Mesodermal cell (in vitro differentiated cells): Measurements from ENCODE around the gene CCDC200.
"Not testable (repeated sequence)": the region's sequence is repeated elsewhere in the genome, so short reads cannot be mapped to it uniquely, and the experiment has no call there.

Source experiments
- H3K27ac ChIP-seq: 2 replicates; pipeline ENCODE4 v1.7.0; 2013; ENCODE audit warnings: mild to moderate bottlenecking, low read depth, low read length, moderate library complexity; ENCODE audit not compliant: severe bottlenecking
- H3K36me3 ChIP-seq: 2 replicates; pipeline ENCODE4 v1.7.1; 2013; ENCODE audit warnings: mild to moderate bottlenecking, low read length, moderate library complexity; ENCODE audit not compliant: control insufficient read depth, insufficient read depth
- H3K4me1 ChIP-seq: one replicate; pipeline ENCODE4 v1.7.1; 2013; ENCODE audit warnings: mild to moderate bottlenecking, low read length; ENCODE audit not compliant: insufficient read depth, control insufficient read depth, poor library complexity, severe bottlenecking
- H3K4me3 ChIP-seq: 2 replicates; pipeline ENCODE4 v1.7.0; 2013; ENCODE audit warnings: low read length, control low read depth, mild to moderate bottlenecking; ENCODE audit not compliant: insufficient read depth, poor library complexity, severe bottlenecking; ENCODE audit errors: extremely low read depth
- H3K9me3 ChIP-seq: 2 replicates; pipeline ENCODE4 v1.7.1; 2013; ENCODE audit warnings: mild to moderate bottlenecking, low read length, moderate library complexity; ENCODE audit not compliant: control insufficient read depth
- WGBS, 2 experiments: methylation state at CpG; one replicate each; pipeline ENCODE4 v1.1.5; 2013; ENCODE audit warnings: missing lambda C conversion rate in 2 of 2; ENCODE audit not compliant: insufficient coverage in 2 of 2; 5-methylcytosine and 5-hydroxymethylcytosine counted together

The CCDC200 gene

DNA sequence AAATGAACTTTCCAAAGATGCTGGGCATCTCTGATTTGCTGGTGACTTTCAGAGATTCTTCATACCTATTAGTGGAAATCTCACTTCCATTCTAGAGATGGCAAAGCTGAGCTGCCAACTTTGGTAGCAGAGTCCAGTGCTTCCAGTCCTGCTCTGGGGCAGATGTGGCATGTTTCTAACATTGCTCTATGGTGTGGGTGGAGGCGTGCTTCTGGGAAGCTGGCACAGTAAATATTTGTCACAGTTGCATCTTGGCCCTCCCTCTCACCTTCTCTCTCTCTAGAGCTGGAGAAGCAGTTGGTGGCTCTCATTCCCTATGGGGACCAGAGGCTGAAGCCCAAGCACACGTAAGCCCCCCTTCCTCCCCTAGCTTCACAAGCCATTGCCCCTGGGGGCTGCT, 14.9 kb downstream of the CCDC200 start:
- Histone ChIP-seq H3K9me3 (no peaks in the 10 kb centered on the region), H3K4me1 (peaks cover 12% of the 10 kb centered on the region), H3K27ac (no peak overlapping the region), H3K36me3 (peaks cover 43% of the 10 kb centered on the region), H3K4me3 (no peak overlapping the region)
- WGBS, 2 experiments = 100% methylated on average over 1 of the region's 2 CpGs

DNA sequence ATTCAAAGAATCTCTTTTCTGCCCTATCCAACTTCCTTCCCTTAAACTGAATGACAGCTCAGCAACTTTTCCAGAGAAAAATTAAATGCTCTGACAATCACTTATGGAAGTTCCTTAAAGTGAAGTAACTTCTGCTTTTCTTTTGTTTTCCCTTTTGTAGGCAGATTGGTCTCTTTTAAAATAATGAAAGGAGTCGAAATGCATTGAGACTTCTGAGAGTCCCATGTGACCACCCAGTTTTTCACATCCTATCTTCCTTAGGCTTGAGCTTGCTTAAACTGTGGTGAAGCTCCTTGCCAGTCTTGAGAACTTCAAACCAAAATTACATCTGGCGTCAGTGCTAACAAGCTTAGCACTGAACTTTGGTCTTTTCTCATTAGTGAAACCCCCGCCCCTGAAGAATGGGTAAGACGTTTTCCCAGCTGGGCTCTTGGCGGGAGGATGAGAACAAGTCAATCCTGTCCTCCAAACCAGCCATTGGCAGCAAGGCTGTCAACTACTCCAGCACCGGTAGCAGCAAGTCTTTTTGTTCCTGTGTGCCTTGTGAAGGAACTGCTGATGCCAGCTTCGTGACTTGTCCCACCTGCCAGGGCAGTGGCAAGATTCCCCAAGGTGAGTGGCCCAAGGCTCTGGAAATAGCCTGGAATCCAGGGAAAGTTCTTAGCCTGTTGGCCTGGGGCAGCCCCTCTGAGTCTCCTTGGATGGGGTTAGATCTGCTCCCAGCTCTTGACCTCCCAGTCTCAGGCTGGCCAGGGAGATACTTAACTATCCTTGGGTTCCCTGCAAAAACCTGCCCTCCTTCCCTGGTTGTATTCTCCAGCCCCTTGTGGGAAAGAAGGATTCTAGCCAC, 15.6 kb downstream of the CCDC200 start:
- H3K9me3 ChIP-seq = no peaks in the 10 kb centered on the region
- H3K27ac ChIP-seq = peak overlapping the region; percentile 45
- 91 to 95% methylated on average over 5 to 6 of the region's 7 CpGs for WGBS, 2 experiments
- H3K4me1 ChIP-seq = peaks cover 12% of the 10 kb centered on the region
- peaks cover 44% of the 10 kb centered on the region for H3K36me3 ChIP-seq
- peak overlapping the region; percentile 62 for H3K4me3 ChIP-seq

DNA sequence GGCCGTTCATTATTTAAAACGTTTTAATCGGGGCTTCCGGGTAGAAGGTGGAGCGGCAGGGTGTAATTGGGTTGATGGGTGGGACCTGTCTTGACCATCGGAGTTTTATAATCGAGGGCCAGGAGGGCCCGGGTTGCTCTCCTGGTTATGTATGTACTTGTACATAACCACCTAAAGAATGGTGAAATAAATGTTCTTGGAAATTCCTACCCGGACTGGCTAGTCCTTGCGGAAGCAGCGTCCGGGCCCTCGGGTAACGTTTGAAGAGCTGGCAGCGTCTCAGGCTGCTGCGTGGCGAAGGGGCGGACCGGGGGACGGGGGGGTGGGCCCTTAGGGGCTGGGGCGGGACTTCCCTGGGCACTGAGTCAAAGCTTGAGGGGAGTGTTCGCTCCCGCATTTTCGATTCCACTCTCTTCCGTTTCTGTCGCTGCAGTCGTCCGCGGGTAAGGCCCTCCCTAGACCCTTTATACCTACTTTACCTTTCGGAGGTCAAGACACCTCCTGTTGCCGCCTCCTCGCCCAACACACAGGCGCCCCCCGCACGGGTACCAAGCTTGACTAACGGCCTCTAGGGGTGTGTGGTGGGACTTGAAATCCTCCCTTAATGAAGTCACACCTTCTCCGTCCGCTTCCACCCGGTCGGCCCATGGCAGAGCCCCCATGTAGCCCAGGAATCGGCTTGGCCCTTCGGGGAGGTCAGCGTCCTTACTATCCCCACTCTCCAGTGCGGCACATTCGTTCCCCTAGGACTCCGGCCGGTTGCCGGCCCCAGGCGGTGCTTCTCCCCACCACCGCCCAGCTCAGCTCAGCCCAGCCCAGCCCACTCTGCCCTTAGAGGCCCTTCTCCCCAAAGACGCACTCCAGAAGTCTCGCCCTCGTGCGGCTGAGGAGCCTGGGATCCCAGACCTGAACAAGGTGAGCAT, 16.7 kb downstream of the CCDC200 start, which contains the start of gene TMEM106A:
TSS of gene TMEM106A (plus strand) at position 396 of the 923 bp plus-strand sequence. CDS start 1,167 bp downstream, outside the sequence.
- H3K9me3 ChIP-seq = no peaks in the 10 kb centered on the region
- peaks cover 12% of the 10 kb centered on the region for H3K4me1 ChIP-seq
- WGBS, 2 experiments = 3 to 5% methylated on average over 26 to 33 of the region's 54 CpGs
- peak within 1 kb of the TSS; percentile 81 for H3K27ac ChIP-seq
- peak within 1 kb of the TSS; percentile 62 for H3K4me3 ChIP-seq
- peaks cover 43% of the 10 kb centered on the region for H3K36me3 ChIP-seq

DNA sequence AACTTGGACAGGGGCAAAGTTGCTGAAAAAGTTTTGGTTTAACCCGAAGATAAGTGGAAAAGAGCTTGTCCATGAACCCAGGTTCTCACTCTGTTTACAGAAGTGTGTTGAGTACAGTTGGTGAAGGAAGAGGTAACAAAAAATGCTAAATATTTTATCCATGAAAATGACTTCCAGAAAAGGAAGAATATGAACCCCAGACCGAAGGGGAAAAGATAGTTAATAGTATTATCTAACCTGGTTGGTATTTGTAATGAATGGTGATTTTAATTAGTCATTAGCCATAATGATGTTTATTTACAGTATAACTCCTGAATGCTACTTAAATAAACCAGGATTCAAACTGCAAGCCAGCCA, 17.3 kb downstream of the CCDC200 start:
- peaks cover 42% of the 10 kb centered on the region for H3K36me3 ChIP-seq
- peak overlapping the region; percentile 62 for H3K4me3 ChIP-seq
- H3K4me1 ChIP-seq = peaks cover 12% of the 10 kb centered on the region
- H3K9me3 ChIP-seq = no peaks in the 10 kb centered on the region
- 100% methylated on average over 1 to 2 of the region's 2 CpGs for WGBS, 2 experiments
- H3K27ac ChIP-seq = peak overlapping the region; percentile 81

DNA sequence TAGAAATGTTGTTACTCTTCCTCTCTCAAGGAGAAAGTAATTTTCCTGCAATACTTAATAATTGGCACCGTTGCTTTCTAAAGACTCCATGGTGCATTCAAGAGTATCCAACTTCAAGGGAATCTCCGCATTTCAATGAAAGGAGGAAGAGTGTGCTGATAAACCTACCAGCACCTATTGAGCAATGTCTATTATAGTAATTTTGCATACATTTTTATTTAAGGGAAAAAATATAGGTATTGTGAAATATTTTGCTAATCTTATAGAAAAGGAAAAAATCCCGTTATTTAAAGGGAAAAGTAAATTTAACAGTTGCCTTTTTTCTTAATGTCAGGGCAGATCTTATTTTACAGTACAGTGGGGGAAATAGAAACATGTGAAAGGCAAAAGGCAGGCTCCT, 17.8 kb downstream of the CCDC200 start:
- 91 to 100% methylated on average over 1 of the region's 3 CpGs for WGBS, 2 experiments
- H3K4me3 ChIP-seq = no peak overlapping the region
- H3K36me3 ChIP-seq = peaks cover 36% of the 10 kb centered on the region
- no peaks in the 10 kb centered on the region for H3K9me3 ChIP-seq
- no peak overlapping the region for H3K27ac ChIP-seq
- peaks cover 12% of the 10 kb centered on the region for H3K4me1 ChIP-seq

DNA sequence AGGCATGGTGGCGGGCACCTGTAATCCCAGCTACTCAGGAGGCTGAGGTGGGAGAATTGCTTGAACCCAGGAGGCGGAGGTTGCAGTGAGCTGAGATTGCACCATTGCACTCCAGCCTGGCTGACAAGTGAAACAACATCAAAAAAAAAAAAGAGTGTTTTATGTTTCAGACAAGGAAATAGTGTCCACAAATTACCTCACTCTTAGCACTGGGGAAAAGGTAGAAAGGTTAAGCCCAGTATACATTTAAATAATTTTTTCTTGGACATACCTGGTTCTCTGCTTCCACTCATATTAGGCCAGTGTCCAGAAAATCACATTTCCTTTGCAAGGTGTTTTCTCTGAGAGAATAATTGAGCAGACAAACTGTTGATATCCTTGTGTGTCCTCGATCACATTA, 25.4 kb downstream of the CCDC200 start:
- not testable (repeated sequence) for H3K4me3 ChIP-seq, H3K27ac ChIP-seq, H3K9me3 ChIP-seq, H3K4me1 ChIP-seq
- H3K36me3 ChIP-seq = peaks cover 76% of the 10 kb centered on the region
- 94 to 100% methylated on average over 2 of the region's 3 CpGs for WGBS, 2 experiments

DNA sequence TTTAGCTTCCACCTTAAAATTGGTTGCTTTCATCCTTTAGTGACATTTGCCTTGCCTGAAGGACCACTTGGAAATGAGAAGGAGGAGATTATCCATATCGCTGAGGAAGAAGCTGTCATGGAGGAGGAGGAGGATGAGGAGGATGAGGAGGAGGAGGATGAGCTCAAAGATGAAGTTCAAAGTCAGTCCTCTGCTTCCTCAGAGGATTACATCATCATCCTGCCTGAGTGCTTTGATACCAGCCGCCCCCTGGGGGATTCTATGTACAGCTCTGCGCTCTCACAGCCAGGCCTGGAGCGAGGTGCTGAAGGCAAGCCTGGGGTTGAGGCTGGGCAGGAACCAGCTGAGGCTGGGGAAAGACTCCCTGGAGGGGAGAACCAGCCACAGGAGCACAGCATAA, 28.3 kb downstream of the CCDC200 start:
- peaks cover 6% of the 10 kb centered on the region for H3K4me1 ChIP-seq
- peaks cover 95% of the 10 kb centered on the region for H3K36me3 ChIP-seq
- H3K4me3 ChIP-seq = no peak overlapping the region
- 91 to 93% methylated on average over 4 of the region's 4 CpGs for WGBS, 2 experiments
- no peak overlapping the region for H3K27ac ChIP-seq
- H3K9me3 ChIP-seq = no peaks in the 10 kb centered on the region

DNA sequence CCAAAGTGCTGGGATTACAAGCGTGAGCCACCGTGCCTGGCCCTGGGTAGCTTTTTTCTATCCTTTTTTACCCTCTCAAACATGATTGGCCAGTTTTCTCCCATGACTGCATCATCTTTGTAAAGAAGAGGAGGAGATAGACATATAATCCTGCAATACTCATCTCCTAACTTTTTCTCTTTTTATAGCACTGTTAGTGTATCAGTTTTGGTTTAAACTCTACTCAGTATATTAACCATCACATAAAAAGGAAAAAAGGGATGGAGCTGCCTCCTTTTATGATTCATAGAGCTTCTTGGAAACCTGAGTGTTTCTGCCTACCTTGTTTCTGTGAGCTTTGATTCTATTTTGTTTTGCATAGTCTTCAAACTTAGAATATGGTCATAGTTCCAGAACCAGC, 28.8 kb downstream of the CCDC200 start:
- peaks cover 97% of the 10 kb centered on the region for H3K36me3 ChIP-seq
- 89 to 95% methylated on average over 2 of the region's 2 CpGs for WGBS, 2 experiments
- peaks cover 6% of the 10 kb centered on the region for H3K4me1 ChIP-seq
- H3K4me3 ChIP-seq = no peak overlapping the region
- no peak overlapping the region for H3K27ac ChIP-seq
- H3K9me3 ChIP-seq = no peaks in the 10 kb centered on the region

DNA sequence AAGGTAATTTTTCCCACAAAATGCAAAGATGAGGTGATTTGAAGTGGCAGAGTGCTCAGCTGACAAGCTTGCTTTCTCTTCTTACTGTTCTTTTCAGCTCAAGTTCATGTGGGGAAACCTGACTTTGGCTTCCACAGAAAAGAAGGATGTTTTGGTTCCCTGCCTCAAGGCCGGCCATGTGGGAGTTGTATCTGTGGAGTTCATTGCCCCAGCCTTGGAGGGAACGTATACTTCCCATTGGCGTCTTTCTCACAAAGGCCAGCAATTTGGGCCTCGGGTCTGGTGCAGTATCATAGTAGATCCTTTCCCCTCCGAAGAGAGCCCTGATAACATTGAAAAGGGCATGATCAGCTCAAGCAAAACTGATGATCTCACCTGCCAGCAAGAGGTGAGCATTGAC, 35.2 kb downstream of the CCDC200 start:
- H3K4me1 ChIP-seq = no peaks in the 10 kb centered on the region
- 96 to 98% methylated on average over 5 of the region's 5 CpGs for WGBS, 2 experiments
- H3K9me3 ChIP-seq = no peaks in the 10 kb centered on the region
- no peak overlapping the region for H3K4me3 ChIP-seq
- H3K27ac ChIP-seq = no peak overlapping the region
- H3K36me3 ChIP-seq = peaks cover 92% of the 10 kb centered on the region

DNA sequence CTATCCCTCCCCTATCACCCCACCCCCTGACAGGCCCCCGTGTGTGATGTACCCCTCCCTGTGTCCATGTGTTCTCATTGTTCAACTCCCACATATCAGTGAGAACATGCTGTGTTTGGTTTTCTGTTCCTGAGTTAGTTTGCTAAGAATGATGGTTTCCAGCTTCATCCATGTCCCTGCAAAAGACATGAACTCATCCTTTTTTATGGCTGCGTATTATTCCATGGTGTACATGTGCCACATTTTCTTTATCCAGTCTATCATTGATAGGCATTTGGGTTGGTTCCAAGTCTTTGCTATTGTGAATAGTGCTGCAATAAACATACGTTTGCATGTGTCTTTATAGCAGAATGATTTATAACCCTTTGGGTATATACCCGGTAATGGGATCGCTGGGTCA, 41.8 kb downstream of the CCDC200 start:
- H3K36me3 ChIP-seq = peaks cover 50% of the 10 kb centered on the region
- 88 to 96% methylated on average over 2 of the region's 5 CpGs for WGBS, 2 experiments

More for the DNA sequence above, 41.8 kb downstream of the CCDC200 start:
- H3K4me3 ChIP-seq, H3K27ac ChIP-seq, H3K9me3 ChIP-seq, H3K4me1 ChIP-seq: not testable (repeated sequence)
